GM18517 (cell line): Measurements from ENCODE around the gene SAFB.
"Not testable (repeated sequence)": the region's sequence is repeated elsewhere in the genome, so short reads cannot be mapped to it uniquely, and the experiment has no call there.

Experiments used
- ATAC-seq: cut with Tn5 transposase; IDR thresholded peaks from one replicate; pipeline ENCODE4 v1.9.1; 2021; ENCODE audit warnings: mild to moderate bottlenecking, moderate library complexity; ENCODE audit not compliant: unreplicated experiment

Gene SAFB

DNA sequence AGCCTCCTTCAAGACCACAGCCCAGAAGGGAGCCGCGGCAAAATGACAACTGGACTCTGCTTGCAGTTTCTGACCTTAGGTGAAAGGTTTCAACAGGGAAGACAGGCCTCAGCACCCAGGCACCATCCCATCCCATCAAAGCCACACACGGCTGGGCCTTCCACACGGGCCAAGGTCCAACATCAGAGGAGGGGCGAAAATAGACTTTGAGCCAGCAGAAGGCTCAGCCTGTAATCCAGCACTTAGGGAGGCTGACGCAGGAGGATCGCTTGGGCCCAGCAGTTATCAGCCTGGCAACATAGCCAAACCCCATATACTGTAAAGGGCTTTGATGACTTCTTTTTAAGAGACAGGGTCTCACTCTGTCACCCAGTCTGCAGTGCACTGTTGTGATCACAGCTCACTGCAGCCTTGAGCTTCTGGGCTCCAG is 28.3 kb upstream of the SAFB start:
- ATAC-seq = no peak

DNA sequence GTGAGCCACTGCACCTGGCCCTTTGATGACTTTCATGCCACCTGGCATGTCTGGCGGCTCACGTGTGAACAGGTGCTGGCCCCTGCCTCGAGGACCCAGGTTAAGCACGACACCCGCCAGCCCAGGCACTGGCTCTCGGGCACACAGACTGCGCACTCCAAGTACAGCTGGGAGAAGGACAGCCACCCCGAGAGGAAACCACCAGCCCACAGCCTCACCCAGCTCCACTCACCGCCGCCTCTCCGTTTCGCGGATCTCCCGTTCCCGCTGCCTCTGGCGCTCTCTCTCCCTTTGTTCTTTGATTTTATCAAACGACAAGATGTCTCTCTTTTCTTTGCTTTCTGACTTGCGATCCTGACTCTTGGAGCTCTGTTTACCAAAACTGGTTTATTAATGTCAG is 27.8 kb upstream of the SAFB start:
- ATAC-seq = no peak

DNA sequence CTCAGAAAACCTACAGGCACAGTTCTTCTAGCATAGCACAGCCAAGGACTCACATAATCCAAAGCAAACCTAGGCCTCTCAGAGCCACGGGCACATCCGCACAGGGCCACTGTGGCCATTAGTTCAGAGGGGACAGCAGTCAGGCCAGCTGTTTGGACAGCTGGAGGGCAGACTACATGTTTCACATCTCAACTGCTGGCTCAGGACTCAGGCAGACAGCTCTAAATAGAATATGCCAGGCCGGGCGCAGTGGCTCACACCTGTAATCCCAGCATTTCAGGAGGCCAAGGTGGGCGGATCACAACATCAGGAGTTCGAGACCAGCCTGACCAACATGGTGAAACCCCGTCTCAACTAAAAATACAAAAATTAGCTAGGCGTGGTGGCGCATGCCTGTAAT is 27.1 kb upstream of the SAFB start:
- no peak for ATAC-seq

DNA sequence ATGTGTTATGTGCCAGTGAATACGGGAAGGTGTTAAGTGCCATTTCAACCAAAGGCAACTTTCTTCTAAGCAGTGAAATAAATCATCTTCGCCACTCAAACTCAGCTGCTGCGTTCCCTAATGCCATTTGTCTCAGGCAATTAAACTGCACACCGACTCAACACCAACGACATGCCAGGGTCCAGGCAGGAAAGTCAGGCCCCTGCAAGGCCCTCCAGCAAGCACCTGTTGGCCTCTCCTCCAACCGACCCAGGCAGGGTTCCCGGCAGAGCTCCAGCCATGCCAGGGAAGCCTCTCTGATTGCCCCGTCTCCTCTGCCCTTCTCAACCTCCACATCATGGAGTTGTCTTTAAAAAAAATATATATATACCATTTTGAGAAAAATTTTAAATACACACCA is 22.1 kb upstream of the SAFB start:
- ATAC-seq = no peak

DNA sequence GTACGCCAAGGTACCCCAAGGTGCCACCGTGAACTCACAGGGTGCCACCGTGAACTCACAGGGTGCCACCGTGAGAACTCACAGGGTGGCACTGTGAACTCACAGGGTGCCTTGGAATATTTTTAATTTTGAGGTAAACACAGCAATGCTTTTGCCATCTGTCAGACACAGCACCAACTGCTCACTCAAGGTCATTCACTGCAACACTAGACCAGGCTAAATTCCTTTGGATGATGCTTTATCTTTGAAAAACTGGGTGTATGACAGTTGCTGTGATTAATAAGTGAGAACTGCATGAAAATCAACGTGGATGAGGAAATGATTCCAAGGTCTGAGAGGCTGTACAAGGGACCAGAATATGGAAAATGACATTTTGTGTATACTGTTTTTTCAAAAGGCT is 19.3 kb upstream of the SAFB start:
- ATAC-seq = no peak

DNA sequence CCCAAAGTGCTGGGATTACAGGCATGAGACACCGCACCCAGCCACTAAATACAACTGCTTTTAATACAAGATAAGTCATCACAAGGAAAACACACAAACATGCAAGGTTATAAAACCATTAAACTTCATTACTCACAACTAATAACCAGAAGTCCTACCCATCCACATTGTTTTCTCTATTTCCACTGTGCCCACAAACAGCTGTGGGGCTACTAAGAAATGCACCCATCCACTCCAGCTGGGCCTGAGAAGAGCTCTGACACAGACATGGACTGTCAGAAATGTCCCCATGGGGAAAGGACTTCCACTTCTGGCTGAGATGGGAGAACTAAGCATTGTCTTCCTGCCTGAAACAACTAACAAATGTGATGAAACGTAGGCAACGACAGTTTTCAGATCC is 17.5 kb upstream of the SAFB start:
- ATAC-seq = no peak

DNA sequence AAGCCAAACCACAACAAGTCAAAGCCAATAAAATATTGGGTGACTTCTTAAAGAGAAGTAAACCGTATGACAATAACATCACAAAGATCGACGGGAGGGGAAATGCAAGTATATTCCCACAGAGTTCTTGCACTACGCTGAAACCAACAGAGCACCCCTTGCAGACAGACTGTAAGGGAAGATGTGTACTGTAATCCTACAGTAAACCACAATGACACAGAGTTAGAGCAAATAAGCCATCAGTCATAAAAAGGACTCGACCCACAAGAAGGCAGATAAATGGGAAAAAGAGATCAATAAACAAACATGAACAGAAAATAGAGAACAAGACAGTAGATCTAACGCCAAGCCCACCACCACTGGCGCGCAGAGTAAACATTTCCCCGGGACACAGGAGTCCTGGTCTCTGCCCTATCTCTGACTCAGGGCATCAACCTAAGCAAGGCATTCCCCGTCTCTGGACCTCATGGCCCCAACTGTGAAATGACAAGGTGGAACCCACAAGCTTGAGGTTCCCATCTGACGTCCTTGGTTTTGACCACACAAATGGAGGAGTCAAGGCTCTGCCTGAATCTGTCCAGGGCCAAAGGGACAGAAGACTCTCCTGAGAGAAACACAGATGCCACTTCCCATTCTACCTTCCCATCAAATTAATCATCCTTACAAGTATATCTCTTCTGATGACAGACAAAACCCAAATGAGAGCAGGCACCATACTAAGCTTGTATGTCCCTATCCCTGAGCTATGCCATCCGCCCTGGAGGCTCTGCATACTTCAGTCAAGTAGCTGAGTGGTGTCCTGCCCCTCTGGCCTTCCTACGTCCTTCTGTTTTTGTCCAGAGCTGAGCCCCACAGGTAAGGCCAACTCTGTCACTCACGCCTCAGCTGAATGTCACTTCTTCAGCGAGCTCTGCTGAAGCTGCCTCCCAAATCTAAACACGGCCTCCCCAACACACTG is 15.3 kb upstream of the SAFB start:
- no peak for ATAC-seq

DNA sequence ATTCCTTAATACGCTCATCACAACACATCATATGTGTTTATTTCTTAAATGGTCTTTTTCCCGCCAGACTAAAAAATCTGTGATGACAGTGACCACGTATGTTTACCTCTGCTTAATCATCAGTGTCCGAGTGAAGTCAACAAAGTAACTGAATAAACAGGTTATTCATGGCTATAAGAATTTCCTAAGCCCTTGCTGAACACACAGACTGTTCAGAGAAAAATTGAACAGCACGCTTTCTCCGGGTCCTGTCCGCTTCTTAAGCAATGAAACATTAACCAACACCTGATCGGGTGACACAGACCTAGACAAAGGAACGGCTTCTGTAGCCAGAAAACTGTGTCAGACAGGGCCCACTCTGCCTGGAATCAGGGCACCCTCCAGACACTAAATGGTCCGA is 14.6 kb upstream of the SAFB start:
- no peak for ATAC-seq

DNA sequence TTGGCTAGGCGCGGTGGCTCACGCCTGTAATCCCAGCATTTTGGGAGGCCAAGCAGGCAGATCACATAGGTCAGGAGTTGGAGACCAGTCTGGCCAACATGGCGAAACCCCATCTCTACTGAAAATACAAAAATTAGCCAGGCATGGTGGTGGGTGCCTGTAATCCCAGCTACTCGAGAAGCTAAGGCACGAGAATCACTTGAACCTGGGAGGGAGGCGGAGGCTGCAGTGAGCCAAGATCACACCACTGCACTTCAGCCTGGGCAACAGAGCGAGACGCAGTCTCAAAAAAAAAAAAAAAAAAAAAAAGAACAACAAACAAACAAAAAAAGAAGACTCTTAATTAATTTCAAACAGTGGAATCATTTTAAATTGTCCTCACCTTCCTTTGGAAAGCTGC is 14.1 kb upstream of the SAFB start:
- not testable (repeated sequence) for ATAC-seq

DNA sequence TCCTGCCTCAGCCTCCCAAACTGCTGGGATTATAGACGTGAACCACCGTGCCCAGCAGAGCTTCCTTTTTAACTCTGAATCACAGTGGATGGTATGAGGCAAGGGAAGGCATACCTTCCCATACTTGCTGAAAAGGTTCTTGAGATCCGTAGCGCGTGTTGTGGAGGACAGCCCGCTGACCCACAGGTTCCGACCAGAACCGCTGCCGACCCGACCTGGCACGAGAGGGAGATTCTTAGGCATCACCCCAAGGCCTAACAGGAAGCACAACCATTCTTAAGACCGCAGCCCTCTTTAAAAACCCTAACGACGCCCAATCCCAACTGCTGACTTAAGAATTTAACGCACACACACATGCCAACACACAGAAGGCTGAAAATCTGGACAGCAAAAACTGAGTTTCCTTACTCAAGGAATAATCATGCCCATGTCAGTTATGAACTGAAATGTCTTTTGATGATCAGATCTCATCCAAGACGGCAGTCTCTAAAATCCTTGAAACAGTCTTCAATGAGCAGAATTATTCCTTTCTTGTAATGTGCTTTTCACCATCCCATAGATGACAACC is 12.9 kb upstream of the SAFB start:
- no peak for ATAC-seq

DNA sequence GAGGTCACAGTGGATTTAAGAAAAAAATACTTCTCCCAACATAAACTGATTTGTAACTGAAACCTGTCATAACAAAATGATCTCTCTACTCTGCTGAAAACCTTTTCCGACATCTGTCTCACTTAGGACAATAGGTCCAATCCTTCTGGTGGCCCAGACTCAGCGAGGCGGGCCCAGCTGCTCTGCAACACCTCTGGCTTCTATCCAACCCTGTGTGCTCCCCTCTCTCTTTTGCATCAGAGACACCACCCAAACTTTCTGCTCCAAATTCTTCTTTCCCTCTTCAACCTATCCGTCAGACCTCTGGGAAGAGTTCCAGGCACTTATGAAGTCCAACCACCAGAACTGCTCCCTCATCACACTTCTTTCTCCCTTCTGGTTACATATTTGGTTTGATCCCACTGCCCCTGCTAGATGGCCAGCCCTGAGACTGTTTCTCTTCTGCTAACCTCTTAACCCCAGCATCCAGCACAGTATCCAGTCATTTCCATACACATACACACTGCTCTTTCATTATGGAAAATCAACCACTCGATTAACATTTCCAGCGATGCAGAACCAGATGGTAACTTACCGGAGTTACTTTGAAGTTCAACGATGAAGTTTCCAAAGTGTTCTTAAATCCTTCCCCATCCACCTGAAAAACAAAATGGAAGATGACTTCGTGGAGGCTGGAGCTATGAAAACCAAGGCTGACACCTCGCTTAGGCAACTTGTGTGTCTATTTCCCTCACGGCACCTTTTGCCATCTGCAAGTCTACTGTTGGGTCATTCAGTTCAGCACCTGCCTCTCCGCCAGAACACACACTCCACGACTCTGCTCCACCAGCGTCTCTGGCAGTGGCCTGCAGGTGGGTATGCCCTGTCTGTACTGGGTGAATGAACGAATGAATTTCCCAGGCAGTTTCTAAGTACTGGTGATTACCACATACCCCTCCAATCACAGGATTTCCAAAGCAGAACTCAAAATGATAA is 9.7 kb upstream of the SAFB start:
- no peak for ATAC-seq

DNA sequence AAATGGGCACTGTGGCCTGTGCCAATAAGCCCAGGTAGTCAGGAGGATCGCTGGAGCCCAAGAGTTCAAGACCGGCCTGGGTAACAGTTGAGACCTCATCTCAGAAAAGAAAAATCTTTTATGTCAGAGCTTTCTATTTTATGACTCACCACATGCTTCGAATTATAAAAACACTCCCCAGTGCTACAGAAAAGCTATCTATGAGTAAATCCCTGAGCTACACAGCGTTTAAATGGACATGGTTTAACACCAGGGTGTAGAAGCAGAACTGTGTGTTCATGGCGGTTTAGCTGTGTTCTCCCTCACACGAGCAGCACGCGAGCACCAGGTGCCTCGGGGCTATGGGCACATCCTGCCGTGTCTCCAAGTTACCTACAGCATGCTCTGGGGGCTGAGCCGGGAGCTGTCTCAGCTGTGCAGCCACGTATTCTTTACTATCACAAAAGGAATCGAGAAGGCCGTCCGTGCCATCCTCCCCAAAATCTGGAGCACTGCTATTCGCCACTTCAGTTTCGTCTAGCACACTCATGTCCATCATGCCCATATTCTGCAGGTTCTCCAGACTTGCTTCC is 7.0 kb upstream of the SAFB start:
- ATAC-seq = no peak

DNA sequence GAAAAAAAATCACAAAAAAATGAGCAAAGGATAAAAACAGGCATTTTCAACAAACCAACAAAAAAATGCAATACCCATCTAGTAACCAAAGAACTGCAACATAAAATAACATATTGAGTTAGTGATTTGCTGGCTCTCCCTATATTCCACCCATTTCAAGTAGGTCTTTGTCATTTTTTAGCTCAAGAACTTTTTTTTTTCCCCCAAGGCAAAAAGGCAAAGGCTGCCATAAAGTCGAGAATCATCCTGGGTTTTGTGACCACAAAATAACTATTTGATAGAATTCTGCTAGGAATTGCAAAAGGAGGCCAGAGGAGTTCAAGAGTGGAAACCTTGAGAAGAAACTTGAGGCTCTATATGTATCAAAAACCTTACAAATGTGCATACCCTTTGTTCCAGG is 5.8 kb upstream of the SAFB start:
- no peak for ATAC-seq

DNA sequence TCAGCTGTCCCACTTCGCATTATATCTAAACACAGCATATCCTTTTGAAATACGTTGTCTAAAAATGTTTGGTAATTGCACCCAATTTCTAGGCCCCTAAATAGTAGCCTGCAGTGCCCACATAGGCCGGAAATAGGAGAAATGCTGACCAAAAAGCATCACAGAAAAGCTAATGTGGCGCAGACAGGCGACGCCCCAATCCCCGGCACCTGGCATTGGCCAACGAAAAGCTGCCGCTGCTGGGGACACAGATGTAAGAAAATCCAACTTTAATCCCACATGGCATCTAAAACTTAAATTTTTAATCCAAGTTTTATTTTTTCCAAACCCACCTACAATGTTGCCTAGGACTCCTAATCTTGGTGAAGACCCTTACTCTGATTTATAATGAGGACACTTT is 4.3 kb upstream of the SAFB start:
- ATAC-seq = no peak

DNA sequence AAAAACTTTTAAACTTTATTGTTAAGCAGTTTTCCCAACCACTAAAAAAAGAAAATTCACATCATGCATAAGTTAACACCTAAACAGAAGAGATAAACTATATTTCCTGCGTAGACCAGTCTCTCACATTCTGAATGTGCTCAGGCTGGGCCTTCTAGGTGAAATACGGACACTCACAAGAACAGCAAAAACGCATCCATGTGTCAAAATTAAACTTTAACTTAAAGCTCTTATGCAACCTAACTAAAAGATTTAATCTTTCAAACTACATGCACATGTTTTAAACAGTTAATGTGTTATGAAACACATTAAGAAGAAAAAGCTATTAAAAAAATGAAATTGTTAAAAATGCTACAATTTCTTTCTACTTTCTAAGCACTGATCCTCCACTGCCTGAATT is 2.9 kb upstream of the SAFB start:
- no peak for ATAC-seq

DNA sequence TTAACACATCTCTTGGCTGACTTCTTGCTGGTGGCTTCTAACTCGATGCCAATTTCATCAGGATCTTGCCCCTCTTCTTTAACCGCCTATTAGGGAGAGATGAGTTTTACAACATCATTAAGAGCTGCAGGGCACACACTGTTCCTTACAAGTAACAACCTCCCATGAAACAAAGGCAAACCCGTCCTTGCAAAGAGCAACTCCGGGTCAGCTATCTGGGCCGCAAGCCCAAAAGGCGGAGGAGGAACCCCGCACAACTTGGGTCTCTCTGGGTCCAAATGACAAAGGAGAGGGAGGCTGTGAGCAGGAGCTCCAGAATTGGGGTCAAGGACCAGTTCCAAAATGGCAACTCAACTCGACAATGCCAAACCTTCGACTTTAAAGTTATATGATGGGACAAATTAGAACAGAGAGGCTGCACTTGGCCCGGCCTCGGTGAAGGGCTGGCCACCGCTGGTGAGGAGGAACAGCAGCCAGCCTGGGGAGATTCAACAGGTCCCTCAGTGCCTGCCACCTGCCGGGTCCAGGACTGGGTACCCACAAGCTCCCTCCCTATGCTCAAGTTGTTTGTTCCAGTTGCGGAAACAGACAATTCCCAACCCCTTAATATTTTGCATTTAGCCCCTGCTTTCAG is 1.5 kb upstream of the SAFB start:
- no peak for ATAC-seq

DNA sequence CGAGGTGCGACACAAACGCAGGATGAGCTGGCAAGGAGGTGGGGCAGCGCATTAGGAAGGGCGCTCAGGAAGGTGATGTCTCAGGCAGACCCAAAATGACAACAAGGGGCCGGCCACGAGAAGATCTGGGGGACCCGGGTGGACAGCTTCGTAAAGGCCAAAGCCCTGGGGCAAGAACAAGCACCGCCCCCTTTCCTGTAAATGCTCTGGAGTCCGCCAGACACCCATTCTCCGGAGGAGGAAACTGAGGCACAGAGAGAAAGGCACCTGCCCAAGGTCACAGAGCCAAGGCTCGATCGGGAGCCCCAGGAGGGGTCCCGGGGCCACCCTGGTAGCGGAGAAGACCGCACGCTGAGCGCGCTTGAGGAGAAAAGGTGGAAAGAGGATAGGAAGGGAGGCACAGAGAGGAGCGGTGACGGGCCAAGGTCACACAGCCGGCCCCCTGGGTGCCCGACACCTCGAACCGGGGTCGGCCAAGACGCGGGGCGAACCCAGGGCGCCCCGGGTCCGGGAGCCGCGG is 878 bp upstream of the SAFB start:
- ATAC-seq = no peak

DNA sequence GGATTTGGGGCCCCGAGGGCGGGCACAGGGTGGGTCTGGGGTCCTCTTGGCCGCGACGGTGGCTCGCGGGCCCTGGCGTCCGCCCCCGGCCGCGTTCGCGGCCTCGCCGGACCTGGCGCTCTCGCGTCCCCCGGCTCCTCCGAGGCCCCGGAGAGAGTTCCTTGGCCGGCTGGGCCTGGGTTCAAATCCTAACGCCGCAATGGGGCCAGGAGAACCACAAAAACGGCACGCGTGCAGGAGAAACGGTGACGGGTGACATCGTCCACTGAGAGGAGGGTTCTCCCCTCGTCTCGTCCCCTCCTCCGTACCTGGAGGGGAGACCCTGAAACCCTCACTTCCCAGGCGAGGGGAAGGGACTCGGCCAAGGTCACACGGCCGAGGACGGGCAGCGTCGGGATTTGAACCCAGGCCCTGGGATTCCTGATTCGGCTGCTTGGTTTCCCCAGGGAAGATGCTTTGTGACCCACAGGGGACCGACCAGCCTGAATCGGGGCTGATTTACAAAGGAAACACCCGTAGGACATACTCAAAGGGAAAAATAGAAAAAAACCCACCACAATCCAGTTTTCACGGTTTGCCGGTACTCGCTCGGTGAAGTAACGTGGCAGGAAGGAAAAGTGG is 624 bp downstream of the SAFB start:
- ATAC-seq = no peak

DNA sequence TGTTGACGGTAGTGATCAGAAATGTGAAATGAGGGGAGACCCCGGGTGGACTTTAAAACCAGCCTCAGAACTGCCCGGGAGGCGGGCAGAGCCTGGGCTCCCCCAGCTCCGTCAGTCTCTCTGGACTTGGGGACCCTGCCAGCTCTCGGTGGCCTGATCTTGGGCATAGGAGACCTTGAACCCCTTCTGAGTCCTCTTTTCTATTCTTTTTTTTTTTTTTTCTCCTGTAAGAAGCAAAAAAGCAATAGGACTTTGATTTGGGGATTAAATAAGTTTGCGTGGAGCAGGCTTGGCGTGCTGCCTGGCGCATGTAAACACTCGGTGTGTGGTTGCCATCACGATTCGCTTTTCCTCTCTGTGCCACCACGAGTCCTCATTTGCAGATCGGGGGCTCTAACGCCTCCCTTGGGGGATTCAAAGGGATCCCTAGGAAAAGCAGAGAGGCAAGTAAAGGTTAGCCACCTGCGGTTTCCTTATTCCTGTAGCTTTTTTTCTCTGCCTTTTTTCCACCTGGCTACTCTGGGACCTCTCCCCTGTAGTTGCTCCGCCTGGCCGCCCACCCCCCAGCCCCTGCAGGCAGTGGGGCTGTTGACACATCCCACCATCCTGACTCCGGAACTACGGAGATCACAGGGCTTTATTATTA is 1.3 kb downstream of the SAFB start:
- no peak for ATAC-seq
